GM19239 (cell line): ENCODE results near the gene FAM120B.
"Not testable (repeated sequence)": the region's sequence is repeated elsewhere in the genome, so short reads cannot be mapped to it uniquely, and the experiment has no call there.

Experiments
- DNase-seq: peaks from one replicate; pipeline ENCODE4 v3.0.0; 2011; ENCODE audit warnings: low spot score; ENCODE audit not compliant: insufficient read length
- FAIRE-seq: peaks from 2 replicates; lab custom pipeline; 2011; peaks lifted over from hg19 to GRCh38; lab: Jason Lieb, UNC

Gene FAM120B, protein sequence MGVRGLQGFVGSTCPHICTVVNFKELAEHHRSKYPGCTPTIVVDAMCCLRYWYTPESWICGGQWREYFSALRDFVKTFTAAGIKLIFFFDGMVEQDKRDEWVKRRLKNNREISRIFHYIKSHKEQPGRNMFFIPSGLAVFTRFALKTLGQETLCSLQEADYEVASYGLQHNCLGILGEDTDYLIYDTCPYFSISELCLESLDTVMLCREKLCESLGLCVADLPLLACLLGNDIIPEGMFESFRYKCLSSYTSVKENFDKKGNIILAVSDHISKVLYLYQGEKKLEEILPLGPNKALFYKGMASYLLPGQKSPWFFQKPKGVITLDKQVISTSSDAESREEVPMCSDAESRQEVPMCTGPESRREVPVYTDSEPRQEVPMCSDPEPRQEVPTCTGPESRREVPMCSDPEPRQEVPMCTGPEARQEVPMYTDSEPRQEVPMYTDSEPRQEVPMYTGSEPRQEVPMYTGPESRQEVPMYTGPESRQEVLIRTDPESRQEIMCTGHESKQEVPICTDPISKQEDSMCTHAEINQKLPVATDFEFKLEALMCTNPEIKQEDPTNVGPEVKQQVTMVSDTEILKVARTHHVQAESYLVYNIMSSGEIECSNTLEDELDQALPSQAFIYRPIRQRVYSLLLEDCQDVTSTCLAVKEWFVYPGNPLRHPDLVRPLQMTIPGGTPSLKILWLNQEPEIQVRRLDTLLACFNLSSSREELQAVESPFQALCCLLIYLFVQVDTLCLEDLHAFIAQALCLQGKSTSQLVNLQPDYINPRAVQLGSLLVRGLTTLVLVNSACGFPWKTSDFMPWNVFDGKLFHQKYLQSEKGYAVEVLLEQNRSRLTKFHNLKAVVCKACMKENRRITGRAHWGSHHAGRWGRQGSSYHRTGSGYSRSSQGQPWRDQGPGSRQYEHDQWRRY

DNA sequence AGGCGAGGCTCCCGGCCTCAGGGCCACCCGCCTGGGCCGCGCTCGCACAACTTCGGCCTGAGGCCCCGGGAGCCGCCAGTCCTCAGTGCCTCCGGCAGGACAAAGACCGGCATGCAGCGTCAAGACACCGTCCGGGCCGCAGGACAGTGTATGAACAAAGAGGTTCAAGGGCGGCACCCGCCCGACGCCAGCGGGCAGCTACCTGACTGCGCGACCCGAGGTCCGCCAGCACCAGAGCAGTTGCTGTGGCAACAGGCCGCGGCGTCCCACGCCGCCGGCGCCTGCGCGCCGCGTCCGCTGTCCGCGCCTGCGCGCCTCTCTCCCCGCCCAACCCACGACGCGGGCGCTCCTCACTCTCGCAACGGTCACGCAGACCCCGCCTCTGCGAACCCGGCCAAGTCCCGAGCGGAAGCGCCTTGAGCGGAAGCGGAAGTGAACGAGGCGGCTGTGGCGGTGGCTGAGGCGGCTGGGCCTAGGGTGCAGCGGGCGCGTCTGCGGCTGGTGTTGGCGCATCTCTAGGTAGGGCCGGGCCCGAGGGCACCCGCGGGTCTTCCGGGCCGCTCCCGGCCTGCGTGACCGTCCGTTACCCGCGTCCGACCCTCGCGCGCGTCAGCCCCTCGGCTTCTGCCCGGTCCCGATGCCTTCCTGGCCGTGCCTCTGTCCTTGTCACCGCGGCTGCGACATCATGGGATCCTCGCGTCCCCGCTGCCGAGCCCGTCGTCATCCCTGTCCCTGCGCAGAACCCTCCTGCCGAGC, at the start of gene FAM120B:
Gene FAM120B, plus strand, starts transcription at position 435 of the 756 bp plus-strand sequence. CDS start 10,633 bp downstream, outside the sequence.
- FAIRE-seq (peak; percentile 97), DNase-seq (peak; percentile 94)

DNA sequence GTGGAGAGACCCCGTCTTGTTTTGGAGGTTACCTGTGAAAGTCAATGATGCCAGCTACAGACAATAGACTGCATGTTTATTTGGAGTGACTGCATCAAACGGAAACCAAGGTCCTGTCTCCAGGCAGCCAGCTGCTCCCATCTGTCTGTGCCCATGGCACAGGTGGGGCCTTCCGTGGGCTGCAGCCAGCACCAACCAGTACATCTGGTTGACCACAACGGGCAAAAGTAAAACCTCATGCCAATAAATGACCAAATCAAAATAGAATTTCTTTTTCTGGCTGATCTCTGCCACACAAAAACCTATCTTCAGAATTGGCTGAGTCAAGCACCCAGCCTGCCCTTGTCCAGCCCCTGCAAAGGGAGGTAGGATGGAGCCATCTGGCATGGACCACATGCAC, 49.2 kb upstream of the FAM120B start:
- no peak for FAIRE-seq
- DNase-seq = no peak

DNA sequence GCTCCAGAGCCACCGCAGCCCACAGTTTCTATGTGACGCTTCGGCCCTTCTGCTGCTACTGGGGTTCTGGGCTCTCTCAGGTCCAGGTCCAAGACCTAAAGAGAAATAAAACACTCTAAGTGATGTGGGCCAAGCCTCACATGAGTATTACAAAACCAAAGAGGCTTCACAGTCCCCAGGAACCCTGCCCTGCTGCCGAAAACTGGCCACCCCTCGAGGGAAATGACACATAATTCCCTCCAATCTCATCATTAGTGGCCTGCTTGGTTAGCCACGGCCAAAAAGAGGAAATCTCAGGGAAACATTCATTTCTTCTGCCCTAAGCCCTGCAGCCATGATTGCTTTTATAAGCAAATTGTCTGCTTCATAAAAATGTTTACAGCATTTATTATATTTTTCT, 48.2 kb upstream of the FAM120B start:
- FAIRE-seq = no peak
- DNase-seq = no peak

DNA sequence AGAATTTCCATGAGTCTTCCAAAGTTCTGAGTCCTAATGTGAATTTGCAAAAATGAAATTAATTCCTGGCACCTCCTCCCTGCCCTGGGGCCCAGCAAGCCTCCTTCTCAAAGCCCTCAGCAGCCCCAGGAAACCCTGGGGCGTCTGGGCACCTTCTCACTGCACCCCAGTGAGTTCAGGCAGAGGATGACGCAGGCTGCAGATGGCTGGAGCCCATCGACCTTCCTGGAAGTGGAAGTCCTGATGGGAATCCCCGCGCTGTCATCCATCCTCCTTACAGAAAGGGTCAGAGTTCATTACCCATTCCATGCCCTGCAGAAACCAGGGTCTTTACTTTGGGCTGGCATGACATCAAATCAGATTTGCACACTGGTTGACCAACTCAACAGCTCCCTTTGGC, 47.3 kb upstream of the FAM120B start:
- FAIRE-seq (no peak), DNase-seq (no peak)

DNA sequence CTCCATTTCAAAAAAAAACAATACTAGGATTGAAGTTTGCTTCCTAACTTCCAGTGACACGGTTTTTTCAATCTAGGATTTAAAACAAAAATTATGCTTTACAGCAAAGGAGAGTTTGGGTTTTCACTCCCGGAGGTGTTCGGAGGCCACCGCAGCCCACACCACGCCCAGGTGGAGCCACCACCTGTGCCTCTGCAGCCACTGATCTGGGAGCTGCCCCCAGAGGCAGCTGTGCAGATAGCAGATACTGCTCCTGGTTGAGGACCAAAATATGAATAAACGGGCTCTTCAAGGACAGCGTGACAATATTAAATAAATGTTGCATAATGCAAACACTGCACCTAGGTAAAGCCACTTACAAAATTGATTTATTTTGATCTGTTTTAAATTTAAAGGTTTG, 45.9 kb upstream of the FAM120B start:
- DNase-seq (no peak), FAIRE-seq (no peak)

DNA sequence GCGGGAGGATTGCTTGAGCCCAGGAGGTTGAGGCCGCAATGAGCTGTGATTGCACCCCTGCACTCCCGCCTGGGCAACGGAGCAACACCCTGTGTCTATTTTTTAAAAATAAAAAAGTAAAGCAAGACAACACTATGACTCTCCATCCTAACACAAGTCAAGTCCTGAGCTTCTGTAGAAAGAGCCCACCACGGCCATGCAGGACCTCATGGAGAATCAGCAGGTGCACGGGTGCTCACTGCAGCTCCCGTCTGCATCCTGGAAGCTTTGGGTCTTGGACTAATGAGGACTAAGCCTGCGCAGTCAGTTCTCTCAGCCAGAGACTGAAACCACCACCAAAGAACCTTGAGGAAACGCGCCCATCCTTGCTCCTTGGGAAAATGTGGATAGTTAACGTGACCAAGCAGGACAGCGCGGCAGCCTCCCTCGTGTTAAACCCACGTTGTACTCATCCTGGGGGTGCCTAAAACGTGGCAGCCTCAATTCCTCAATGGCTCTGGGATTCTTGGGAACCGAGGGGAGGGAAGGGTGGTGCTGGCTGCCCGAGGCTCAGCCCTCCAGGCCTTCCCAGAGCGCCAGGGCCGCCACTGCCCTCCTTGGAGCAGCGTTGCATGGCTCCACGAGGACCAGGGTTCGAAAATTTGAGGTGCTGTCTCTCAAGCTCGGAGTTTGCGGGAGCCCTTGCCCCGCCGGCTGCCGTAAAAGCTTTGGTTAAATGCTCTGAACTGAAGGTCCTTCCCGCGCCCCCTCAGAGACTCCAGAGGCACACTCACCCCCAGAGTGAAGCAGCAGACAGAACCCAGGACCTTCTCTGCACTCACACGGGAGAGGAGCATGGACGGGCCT, 44.7 kb upstream of the FAM120B start:
- FAIRE-seq = no peak
- DNase-seq = no peak

DNA sequence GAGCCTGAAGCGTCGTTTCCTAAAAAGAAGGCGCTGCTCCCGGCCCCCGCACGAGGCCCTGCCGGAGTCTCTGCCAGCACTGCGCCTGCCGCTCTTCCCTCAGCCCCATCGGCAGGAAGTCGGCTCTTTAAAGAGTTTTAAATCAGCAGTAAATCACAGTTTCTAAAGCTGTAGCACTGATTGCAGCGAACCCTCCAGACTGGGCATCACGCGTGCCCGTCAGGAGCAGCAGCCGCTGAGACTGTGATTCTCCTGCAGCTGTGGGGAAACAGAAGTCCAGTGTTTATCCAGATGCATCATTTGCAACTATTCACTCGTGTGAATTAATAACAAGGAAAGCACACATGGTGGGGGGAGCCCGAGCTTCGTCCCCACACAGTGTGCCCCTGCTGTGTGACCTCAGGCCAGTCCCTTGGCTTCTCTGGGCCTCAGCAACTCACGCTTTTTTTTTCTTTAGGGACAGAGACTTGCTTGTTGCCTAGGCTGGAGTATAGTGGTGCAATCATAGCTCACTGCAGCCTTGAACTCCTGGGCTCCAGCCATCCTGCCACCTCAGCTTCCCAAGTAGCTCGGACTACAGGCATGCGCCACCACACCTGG, 44.0 kb upstream of the FAM120B start:
- FAIRE-seq = no peak
- no peak for DNase-seq

DNA sequence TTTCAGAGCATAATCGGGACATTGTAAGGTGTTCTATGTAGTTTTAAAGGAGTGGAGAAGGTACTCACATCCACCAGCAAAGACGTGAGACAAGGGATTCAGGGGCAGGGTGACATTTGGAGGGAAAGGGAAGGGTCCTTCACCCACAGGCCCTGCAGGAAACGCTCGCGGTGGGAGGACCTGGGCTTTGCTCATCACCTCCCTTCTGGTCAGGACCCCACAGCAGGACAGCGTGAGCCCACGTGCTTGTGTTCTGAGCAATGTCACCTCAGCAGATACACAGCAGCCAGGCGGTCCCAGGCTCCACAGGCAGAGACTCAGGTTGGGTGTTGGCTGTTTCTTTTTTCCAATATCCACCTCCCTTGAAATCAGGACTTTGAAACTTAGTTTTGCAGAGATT, 43.1 kb upstream of the FAM120B start:
- FAIRE-seq (no peak), DNase-seq (no peak)

DNA sequence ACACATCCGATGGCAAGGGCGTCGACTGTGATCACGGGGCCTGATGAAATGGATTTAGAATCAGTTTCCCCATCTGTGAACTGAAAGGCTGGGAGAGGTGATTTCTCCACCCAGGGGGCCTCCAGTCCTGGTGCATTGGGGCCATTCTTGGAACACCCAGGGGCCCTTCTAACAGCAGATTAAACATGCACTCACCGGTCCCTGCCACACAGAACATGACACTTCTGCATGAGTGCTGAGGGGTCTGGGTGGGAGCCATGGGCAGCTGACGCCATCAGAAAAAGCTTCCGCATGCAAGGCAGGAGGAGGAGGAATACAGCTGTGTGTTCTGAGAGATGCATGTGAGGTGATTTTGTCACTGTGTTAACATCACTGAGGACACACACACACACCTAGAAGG, 42.5 kb upstream of the FAM120B start:
- no peak for DNase-seq
- FAIRE-seq = no peak

DNA sequence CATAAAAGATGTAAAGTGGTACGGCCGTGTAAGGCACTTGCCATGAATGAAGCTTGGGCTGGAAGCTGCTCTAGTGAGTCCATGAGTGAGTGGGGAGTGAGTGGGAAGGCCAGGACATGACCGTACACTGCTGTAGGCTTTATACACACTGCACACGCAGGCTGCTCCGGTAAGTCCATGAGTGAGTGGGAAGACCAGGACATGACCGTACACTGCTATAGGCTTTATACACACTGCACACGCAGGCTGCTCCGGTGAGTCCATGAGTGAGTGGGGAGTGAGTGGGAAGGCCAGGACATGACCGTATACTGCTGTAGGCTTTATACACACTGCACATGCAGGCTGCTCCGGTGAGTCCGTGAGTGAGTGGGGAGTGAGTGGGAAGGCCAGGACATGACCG, 41.9 kb upstream of the FAM120B start:
- not testable (repeated sequence) for FAIRE-seq

DNA sequence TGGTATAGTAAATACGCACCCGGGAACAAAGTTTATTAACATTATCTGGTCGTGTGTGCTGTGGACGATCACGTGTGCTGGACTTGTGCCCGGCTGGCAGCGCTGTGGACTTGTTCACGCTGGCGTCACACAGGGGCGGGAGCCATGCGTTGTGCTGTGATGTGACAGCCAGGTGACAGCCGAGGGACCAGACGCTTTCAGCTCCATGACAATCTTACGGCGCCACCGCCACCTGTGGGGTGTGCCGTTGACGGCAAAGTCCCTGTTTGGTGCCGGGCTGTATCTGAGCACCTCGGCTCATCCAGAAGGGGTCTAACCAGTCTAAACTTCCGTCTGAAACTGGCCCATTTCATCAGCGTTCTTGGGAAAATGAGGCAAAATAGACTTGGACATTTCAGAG, 40.9 kb upstream of the FAM120B start:
- DNase-seq = no peak
- FAIRE-seq = no peak

More for the DNA sequence above, 41.9 kb upstream of the FAM120B start:
- not testable (repeated sequence) for DNase-seq

DNA sequence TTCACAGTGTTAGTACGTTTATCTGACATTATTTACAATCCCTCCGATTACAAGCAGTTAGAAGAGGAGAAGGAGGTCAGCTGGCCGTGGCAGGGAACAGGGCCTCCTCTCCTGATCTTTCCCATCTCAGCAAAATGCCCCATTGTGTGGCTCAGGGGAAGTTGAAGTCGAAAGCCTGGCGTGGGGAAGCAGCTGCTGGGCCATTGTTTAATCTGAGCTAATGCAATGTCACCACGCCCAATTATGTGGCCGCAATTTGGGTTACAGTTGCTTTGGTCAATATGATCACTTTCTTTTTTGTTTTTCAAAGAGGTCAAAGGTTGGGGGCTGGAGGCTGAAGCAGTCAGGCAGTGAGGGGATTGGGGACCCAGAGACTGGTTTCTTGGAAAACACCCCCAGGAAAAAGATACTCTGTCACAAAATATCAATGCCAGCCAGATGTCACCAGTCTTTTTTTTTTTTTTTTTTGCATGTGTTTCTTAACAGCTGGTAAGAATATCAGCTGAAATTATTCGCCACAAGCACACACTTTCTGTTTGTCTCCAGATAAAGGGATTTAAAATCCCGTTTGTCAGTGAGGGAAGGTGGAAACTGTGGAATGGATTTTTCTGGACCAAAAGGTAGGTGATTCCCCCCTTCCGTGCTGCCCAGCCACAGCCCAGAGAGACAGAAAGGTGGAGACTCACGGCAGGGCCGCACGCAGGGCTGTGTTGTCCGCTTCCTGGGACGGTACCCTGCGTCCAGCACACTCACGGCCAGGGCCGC, 40.3 kb upstream of the FAM120B start:
- DNase-seq (no peak), FAIRE-seq (no peak)

DNA sequence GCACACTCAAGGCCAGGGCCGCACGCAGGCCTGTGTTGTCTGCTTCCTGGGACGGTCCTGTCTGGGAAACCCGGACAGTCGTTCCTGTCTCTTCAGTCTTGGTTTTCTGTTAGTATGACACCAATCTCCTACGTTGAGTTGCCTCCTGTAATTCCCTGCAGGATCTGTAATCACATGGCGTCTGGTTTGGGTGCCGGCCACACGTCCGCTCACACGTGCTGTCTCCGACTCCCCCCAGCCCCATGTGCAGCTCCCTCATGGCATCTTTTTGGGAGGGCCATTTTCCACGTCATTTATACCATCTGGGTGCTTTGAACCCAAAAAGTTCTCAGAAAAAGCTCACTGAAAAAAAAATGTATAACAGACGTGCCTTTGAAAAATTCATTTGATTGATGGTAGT, 38.9 kb upstream of the FAM120B start:
- DNase-seq (no peak), FAIRE-seq (no peak)

DNA sequence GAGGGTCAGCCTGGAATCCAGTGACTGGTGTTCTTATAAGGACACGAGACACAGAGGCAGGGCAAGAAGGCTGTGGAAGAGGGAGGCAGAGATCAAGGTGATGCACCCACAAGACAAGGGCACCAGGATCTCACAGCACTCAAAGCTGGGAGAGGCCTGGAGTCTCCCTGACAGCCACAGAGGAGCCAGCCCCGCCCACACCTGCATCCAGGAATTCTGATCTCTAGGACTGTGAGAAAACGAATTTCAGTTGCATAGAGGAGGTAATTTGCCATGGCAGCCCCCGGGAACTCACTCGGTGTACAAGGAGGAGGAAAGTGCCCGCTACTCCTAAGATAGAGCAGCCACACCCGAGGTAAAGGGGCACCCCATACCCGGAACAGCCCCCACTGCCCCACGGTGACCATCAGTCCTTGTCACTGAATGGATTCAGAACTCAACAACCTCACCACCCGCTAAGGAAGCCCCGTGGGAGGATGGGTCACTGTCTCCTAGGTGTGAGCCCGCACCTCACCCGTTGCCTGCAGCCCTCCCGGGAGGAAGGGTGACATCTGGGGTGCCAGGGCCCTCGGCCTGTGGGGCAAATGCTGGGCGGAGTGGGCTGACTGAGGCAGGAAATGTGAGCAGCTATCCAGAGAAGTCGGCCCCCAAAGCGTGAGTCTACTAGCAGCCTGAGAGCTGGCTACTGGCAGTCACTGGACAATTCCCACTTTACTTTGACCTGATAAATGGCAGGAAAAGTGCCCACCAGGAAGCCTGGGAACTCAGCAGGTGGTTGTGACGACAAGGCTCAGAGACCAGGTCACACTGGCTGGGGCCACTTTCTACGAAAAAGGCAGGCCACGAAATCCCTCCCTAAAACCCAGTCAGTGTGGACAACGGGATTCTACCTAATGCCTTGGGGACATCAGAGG, 38.1 kb upstream of the FAM120B start:
- FAIRE-seq = no peak

DNA sequence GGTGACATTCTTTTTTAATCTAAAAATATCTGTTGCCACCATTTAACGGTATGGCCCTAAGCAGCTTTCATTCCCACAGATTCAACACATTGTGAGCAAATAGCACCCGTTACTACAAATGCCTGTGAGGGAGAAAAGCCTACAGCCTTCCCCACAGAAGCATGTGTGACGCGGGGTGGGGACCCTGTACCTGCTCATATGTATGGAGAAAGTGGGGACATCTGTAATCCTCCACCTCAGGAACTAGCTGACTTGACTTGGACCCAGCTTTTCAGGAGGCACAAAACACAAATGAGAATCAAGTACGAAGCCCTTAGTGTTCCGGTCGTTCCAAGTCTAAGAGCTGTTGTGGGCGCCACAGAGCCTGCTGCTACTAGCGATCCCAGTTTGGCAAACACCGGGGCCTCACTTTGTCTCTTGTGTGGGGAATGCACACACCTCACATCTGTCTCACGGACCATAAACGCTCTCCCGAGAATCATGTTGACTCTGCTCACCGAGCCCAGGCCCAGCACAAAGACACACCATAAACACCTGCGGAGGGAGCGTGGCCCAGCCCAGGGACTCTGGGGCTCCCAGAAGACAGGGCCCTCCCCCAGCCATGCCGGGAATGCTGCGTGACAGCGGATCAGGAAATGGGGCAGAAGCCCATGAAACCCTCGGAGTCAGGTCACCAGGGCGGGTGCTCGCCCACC, 37.3 kb upstream of the FAM120B start:
- DNase-seq = no peak
- FAIRE-seq = no peak

More for the DNA sequence above, 38.1 kb upstream of the FAM120B start:
- DNase-seq = no peak

DNA sequence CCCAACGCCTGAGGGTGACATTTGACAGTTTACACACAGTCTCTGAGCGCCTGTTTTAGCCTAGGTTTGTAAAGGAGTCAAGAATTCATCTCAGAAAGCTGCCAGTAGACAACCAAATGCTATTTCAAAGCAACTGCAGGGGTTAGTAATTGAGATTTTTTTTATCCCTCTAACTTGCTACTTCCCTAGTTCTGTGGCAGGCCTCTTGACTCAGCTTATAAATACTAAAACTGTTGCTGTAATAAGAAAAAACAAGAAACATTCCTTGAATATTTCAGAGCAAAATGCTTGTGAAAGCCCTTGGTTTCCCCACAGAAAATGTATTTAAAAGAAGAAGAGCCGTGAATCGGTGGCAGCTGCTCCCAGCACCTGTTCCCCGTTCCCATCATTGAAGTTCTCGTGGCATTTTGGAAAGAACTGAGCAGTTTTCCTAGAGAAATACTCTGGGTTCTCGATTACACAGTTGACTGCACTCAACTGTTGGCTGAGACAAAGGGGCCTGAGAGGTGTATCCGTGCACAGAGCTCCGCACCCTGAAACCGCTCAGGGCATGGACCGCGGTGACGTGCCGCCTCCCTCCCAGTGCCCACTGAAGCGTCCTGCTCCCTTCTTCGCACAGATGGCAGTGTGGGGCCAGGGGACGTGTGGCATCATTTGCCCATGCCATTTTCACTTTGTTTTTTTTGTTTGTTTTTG, 36.6 kb upstream of the FAM120B start:
- no peak for FAIRE-seq
- DNase-seq = no peak
